Measurements from ENCODE around the gene OSBPL8.

GRCh38 chr12:76410371-76410770, 149.2 kb downstream of the OSBPL8 start:
- TF ChIP-seq MAX (IDR thresholded peaks at IDR 0.05; ENCODE audit: low read depth, low read length), result no peak
- no peak for TF ChIP-seq GABPA (IDR thresholded peaks at IDR 0.05; ENCODE audit: low read depth)
- no peak for TF ChIP-seq SUPT20H (IDR thresholded peaks at IDR 0.05; ENCODE audit: borderline replicate concordance, control insufficient read depth, low read depth, low read length)
- no peak for TF ChIP-seq RELB (IDR thresholded peaks at IDR 0.05; ENCODE audit: low read depth)
- no peak for TF ChIP-seq KDM1A (IDR thresholded peaks at IDR 0.05; ENCODE audit: borderline replicate concordance)
- TF ChIP-seq CTCF (IDR thresholded peaks at IDR 0.05 in 2 of 3, conservative IDR thresholded peaks at IDR 0.05 in 1 of 3; ENCODE audit: control insufficient read depth in 2 of 3, extremely low read depth in 1 of 3, insufficient read depth in 1 of 3, low read depth in 3 of 3, low read length in 3 of 3), result no peak
- TF ChIP-seq BHLHE40 (IDR thresholded peaks at IDR 0.05; ENCODE audit: borderline replicate concordance in 1 of 2, low read depth in 2 of 2, low read length in 1 of 2), result no peak
- TF ChIP-seq HDAC6 (IDR thresholded peaks at IDR 0.05; ENCODE audit: unreplicated experiment), result no peak

All from GM12878 (cell line).